AG09309 (cell line): ENCODE measurements around the gene ZBTB7A.
A peak's percentile ranks its signal among the peaks of the same experiment; 100 is the strongest.
"Not testable (repeated sequence)": the region's sequence is repeated elsewhere in the genome, so short reads cannot be mapped to it uniquely, and the experiment has no call there.

Experiments used
- DNase-seq: peaks from one replicate; pipeline ENCODE4 v3.0.0-alpha.2; 2010; ENCODE audit warnings: low read depth
- H3K4me3 ChIP-seq: 2 replicates; pipeline ENCODE4 v1.5.1; 2011; ENCODE audit warnings: mild to moderate bottlenecking, low read depth, low read length, moderate library complexity; ENCODE audit not compliant: control insufficient read depth
- TF ChIP-seq, protein P1 (sequence below): IDR thresholded peaks from 2 replicates; pipeline ENCODE4 v1.5.1; 2011; ENCODE audit warnings: mild to moderate bottlenecking, low read depth, low read length, inconsistent platforms; ENCODE audit not compliant: insufficient read depth, control insufficient read depth; ENCODE audit errors: missing control alignments

ZBTB7A gene

GRCh38 chr19:4009990-4010807 lies 56.5 kb downstream of the ZBTB7A start:
- TF ChIP-seq, protein P1, sequence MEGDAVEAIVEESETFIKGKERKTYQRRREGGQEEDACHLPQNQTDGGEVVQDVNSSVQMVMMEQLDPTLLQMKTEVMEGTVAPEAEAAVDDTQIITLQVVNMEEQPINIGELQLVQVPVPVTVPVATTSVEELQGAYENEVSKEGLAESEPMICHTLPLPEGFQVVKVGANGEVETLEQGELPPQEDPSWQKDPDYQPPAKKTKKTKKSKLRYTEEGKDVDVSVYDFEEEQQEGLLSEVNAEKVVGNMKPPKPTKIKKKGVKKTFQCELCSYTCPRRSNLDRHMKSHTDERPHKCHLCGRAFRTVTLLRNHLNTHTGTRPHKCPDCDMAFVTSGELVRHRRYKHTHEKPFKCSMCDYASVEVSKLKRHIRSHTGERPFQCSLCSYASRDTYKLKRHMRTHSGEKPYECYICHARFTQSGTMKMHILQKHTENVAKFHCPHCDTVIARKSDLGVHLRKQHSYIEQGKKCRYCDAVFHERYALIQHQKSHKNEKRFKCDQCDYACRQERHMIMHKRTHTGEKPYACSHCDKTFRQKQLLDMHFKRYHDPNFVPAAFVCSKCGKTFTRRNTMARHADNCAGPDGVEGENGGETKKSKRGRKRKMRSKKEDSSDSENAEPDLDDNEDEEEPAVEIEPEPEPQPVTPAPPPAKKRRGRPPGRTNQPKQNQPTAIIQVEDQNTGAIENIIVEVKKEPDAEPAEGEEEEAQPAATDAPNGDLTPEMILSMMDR, result no peak
- no peak for DNase-seq
- H3K4me3 ChIP-seq, result no peak overlapping the region

- TF ChIP-seq, protein P1, result no peak
- no peak for DNase-seq
- H3K4me3 ChIP-seq, result peak overlapping the region; percentile 89
Observed at GRCh38 chr19:4007836-4008539, 58.7 kb downstream of the ZBTB7A start.

DNA sequence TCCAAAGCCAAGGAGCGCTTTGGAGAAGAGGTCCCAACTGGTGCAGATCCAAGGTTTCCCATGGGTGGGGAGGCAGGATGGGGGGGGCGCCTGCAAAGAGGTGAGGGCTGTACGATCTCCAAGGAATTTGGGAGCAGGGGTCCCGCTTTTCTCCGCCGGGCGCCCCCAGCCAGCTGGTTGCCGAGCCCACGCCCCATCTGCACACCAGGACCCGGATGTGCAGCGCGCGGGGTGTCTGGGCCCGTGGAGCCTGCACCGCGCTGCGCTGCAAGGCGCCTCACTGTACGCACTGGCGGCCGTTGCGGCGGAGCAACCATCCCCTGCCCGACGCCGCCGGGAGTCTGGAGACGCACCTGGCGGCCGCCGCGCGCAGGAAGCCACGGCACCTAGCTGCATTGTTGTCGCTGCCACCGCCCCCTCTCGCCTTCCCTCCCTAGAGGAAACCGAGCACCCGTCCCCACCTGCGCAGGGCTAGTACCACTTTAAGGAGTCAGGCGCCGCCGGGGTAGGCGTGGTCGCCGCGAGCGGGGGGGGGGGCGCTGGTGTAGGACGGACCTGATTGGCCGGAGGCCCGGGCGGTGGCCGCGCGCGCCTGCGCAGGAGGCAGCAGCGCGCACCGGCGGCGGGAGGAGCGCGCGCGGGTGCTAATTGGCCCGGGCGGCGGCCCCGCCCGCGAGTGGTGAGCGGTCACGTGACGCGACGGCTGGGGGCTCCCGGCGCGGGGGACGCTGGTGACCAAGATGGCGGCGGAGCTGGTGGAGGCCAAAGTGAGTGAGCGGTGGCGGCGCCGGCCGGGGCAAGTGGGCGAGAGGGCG lies 59.5 kb downstream of the ZBTB7A start, which contains the start of gene PIAS4:
Gene PIAS4 (plus strand): TSS at position 716 of the 815 bp plus-strand sequence. CDS start 25 bp downstream, at position 741.
- H3K4me3 ChIP-seq, result peak within 1 kb of the TSS; percentile 89
- TF ChIP-seq, protein P1, result no peak
- DNase-seq, result peak; percentile 49

GRCh38 chr19:4005436-4005835 lies 61.3 kb downstream of the ZBTB7A start:
- H3K4me3 ChIP-seq, DNase-seq: not testable (repeated sequence)

- not testable (repeated sequence) for H3K4me3 ChIP-seq, DNase-seq
Observed at GRCh38 chr19:4000798-4001197, 65.9 kb downstream of the ZBTB7A start.

GRCh38 chr19:3998667-3999412 lies 67.9 kb downstream of the ZBTB7A start:
- not testable (repeated sequence) for H3K4me3 ChIP-seq, DNase-seq

- TF ChIP-seq, protein P1, result no peak
- DNase-seq, result no peak
- no peak overlapping the region for H3K4me3 ChIP-seq
Observed at GRCh38 chr19:3995607-3996006, 71.1 kb downstream of the ZBTB7A start.
